Measurements from ENCODE around the gene MEX3D.
A peak's percentile ranks its signal among the peaks of the same experiment; 100 is the strongest.

MEX3D gene

GRCh38 chr19:1591421-1592023, 23.4 kb upstream of the MEX3D start:
- DNase-seq (no peak), ATAC-seq (ENCODE audit: insufficient read depth, low read depth) (no peak)
- H3K36me3 ChIP-seq (ENCODE audit: insufficient read depth, low read length) = peaks cover 35% of the 10 kb centered on the region
- no peak for TF ChIP-seq CTCF (IDR thresholded peaks at IDR 0.05; ENCODE audit: borderline replicate concordance, extremely low read depth, low read length, poor library complexity, severe bottlenecking)
- TF ChIP-seq EZH2 (IDR thresholded peaks at IDR 0.05; ENCODE audit: borderline replicate concordance, low read depth, low read length, severe bottlenecking) = no peak
- H3K27me3 ChIP-seq (ENCODE audit: insufficient read depth, low read length, poor library complexity) = no peaks in the 10 kb centered on the region
- peak overlapping the region; percentile 96 for H3K27ac ChIP-seq (ENCODE audit: low read length)
- H2AFZ ChIP-seq (ENCODE audit: low read depth, low read length) = peak overlapping the region; percentile 71; the same call in 1 of the 2 replicates
- peaks cover 59% of the 10 kb centered on the region for H3K79me2 ChIP-seq (ENCODE audit: insufficient read depth, low read length)
- peak overlapping the region; percentile 84 to 89 for H3K4me3 ChIP-seq (ENCODE audit: low read depth in 1 of 2, low read length in 2 of 2)
- peaks cover 28% of the 10 kb centered on the region for H3K4me1 ChIP-seq (ENCODE audit: insufficient read depth, low read length)
- peak overlapping the region; percentile 72 for H3K4me2 ChIP-seq (ENCODE audit: insufficient read depth, low read length)
- no peaks in the 10 kb centered on the region for H3K9me3 ChIP-seq (ENCODE audit: insufficient read depth, low read length, severe bottlenecking)
- peaks cover 32% of the 10 kb centered on the region for H4K20me1 ChIP-seq (ENCODE audit: insufficient read depth, low read length)
- H3K9ac ChIP-seq (ENCODE audit: low read depth, low read length) = peak overlapping the region; percentile 100

DNA sequence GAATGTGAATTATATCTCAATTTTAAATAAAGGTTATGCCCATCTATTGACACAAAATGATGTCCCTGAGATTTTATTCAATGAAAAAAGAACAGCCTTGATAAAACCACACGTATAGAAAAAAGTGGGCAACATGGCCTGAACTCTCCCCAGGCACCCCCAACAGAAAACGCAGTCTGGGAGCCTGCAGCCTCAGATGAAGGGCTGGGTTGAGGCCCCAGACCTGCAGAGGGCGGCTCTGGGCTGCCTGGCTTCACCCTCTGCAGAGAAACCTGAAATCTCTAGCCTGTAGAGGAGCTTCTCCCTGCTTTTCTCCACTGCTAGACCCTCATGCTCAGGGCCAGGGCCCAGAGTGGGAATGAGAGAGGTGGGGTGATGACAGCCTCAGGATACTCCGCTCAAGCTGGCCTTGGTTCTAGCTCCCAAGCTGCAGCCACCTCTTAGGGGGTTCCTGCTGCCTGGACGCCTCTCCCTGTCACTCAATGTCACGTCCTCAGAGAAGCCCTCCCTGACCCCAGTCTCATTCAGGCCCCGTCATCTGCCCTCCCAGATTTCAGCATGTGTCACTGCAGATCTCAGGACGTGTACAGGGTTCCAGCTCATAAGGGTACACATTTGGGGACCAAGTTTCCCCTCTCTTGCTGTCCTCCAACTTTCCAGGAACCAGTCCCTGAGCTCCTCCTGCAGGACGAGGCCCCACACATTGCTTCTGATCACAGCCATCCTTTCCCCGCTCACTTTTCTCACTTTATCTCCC, 22.7 kb upstream of the MEX3D start:
- peak overlapping the region; percentile 84 to 89; a peak in 3 of 4 replicates for H3K4me3 ChIP-seq (ENCODE audit: low read depth in 1 of 2, low read length in 2 of 2)
- no peak overlapping the region for H2AFZ ChIP-seq (ENCODE audit: low read depth, low read length)
- no peaks in the 10 kb centered on the region for H3K9me3 ChIP-seq (ENCODE audit: insufficient read depth, low read length, severe bottlenecking)
- peaks cover 38% of the 10 kb centered on the region for H3K36me3 ChIP-seq (ENCODE audit: insufficient read depth, low read length)
- H3K27ac ChIP-seq (ENCODE audit: low read length) = peak overlapping the region; percentile 96
- H3K79me2 ChIP-seq (ENCODE audit: insufficient read depth, low read length) = peaks cover 64% of the 10 kb centered on the region
- peak overlapping the region; percentile 72 for H3K4me2 ChIP-seq (ENCODE audit: insufficient read depth, low read length)
- TF ChIP-seq CTCF (IDR thresholded peaks at IDR 0.05; ENCODE audit: borderline replicate concordance, extremely low read depth, low read length, poor library complexity, severe bottlenecking) (peak; percentile 44), EZH2 (IDR thresholded peaks at IDR 0.05; ENCODE audit: borderline replicate concordance, low read depth, low read length, severe bottlenecking) (no peak)
- peak overlapping the region; percentile 100 for H3K9ac ChIP-seq (ENCODE audit: low read depth, low read length)
- ATAC-seq (ENCODE audit: insufficient read depth, low read depth) = peak; percentile 49
- H3K27me3 ChIP-seq (ENCODE audit: insufficient read depth, low read length, poor library complexity) = no peaks in the 10 kb centered on the region
- peaks cover 28% of the 10 kb centered on the region for H3K4me1 ChIP-seq (ENCODE audit: insufficient read depth, low read length)
- DNase-seq = peak; percentile 53
- H4K20me1 ChIP-seq (ENCODE audit: insufficient read depth, low read length) = peaks cover 38% of the 10 kb centered on the region

DNA sequence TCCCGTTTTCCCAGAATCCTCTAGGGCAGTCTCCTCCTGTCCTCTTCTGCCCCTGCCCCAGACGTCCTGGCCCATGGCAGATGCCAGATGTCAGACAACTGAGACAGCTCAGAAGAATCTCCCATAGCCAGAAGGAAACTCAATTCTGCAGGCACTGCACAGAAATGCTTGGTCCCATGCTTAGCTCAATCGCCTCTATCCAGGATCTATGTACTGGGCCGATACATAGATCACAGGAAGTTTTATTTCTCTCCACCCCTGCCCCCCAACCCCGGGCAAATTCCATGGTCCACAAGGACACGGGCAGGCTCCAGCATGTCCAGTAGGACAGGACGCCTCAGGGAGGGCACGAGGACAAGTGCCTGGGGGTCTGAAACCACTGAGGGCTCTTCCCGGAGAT, 19.7 kb upstream of the MEX3D start:
- Histone ChIP-seq H3K4me1 (ENCODE audit: insufficient read depth, low read length) (peaks cover 19% of the 10 kb centered on the region), H3K27me3 (ENCODE audit: insufficient read depth, low read length, poor library complexity) (no peaks in the 10 kb centered on the region), H3K9ac (ENCODE audit: low read depth, low read length) (no peak overlapping the region), H4K20me1 (ENCODE audit: insufficient read depth, low read length) (peaks cover 54% of the 10 kb centered on the region), H3K79me2 (ENCODE audit: insufficient read depth, low read length) (peaks cover 87% of the 10 kb centered on the region), H3K4me2 (ENCODE audit: insufficient read depth, low read length) (no peak overlapping the region), H3K36me3 (ENCODE audit: insufficient read depth, low read length) (peaks cover 61% of the 10 kb centered on the region), H2AFZ (ENCODE audit: low read depth, low read length) (no peak overlapping the region), H3K4me3 (ENCODE audit: low read depth in 1 of 2, low read length in 2 of 2) (no peak overlapping the region), H3K27ac (ENCODE audit: low read length) (no peak overlapping the region), H3K9me3 (ENCODE audit: insufficient read depth, low read length, severe bottlenecking) (no peaks in the 10 kb centered on the region)
- no peak for ATAC-seq (ENCODE audit: insufficient read depth, low read depth)
- DNase-seq = no peak
- no peak for TF ChIP-seq EZH2 (IDR thresholded peaks at IDR 0.05; ENCODE audit: borderline replicate concordance, low read depth, low read length, severe bottlenecking)
- no peak for TF ChIP-seq CTCF (IDR thresholded peaks at IDR 0.05; ENCODE audit: borderline replicate concordance, extremely low read depth, low read length, poor library complexity, severe bottlenecking)
